Measurements from ENCODE around the gene ASF1B.
A peak's percentile ranks its signal among the peaks of the same experiment; 100 is the strongest.

DNA sequence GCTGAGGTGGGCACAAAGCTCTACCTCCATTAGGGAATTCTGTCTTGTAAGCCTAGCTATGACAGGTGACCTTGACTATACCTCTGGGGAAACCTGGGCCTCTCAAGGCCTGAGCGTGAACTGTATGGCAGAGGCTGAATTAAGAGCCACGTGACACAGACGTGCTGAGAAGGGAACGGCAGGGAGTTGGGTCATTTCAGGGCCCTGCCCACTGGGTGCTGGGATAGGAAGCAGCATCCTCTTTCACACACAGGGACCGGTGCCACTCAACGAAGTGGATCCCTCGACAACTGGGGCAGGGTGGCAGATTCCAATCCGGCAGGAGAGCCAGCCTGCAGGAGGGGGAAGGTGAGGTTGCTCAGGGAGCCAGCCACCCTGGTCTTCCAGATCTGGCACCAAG is 9.2 kb downstream of the ASF1B start:
- TF ChIP-seq, protein P1, sequence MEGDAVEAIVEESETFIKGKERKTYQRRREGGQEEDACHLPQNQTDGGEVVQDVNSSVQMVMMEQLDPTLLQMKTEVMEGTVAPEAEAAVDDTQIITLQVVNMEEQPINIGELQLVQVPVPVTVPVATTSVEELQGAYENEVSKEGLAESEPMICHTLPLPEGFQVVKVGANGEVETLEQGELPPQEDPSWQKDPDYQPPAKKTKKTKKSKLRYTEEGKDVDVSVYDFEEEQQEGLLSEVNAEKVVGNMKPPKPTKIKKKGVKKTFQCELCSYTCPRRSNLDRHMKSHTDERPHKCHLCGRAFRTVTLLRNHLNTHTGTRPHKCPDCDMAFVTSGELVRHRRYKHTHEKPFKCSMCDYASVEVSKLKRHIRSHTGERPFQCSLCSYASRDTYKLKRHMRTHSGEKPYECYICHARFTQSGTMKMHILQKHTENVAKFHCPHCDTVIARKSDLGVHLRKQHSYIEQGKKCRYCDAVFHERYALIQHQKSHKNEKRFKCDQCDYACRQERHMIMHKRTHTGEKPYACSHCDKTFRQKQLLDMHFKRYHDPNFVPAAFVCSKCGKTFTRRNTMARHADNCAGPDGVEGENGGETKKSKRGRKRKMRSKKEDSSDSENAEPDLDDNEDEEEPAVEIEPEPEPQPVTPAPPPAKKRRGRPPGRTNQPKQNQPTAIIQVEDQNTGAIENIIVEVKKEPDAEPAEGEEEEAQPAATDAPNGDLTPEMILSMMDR (conservative IDR thresholded peaks at IDR 0.05; ENCODE audit: low read depth in 2 of 2) = no peak
- TF ChIP-seq EZH2 (IDR thresholded peaks at IDR 0.05; ENCODE audit: low read depth, unreplicated experiment) = no peak
- TF ChIP-seq, protein P2, sequence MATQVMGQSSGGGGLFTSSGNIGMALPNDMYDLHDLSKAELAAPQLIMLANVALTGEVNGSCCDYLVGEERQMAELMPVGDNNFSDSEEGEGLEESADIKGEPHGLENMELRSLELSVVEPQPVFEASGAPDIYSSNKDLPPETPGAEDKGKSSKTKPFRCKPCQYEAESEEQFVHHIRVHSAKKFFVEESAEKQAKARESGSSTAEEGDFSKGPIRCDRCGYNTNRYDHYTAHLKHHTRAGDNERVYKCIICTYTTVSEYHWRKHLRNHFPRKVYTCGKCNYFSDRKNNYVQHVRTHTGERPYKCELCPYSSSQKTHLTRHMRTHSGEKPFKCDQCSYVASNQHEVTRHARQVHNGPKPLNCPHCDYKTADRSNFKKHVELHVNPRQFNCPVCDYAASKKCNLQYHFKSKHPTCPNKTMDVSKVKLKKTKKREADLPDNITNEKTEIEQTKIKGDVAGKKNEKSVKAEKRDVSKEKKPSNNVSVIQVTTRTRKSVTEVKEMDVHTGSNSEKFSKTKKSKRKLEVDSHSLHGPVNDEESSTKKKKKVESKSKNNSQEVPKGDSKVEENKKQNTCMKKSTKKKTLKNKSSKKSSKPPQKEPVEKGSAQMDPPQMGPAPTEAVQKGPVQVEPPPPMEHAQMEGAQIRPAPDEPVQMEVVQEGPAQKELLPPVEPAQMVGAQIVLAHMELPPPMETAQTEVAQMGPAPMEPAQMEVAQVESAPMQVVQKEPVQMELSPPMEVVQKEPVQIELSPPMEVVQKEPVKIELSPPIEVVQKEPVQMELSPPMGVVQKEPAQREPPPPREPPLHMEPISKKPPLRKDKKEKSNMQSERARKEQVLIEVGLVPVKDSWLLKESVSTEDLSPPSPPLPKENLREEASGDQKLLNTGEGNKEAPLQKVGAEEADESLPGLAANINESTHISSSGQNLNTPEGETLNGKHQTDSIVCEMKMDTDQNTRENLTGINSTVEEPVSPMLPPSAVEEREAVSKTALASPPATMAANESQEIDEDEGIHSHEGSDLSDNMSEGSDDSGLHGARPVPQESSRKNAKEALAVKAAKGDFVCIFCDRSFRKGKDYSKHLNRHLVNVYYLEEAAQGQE (IDR thresholded peaks at IDR 0.05; ENCODE audit: unreplicated experiment) = no peak
- TF ChIP-seq POLR2AphosphoS5 (IDR thresholded peaks at IDR 0.05; ENCODE audit: low read depth) = peak; percentile 8; the same call in 1 of the 2 replicates
- no peak for TF ChIP-seq CREB1 (CRISPR knock-in tag; IDR thresholded peaks at IDR 0.05; ENCODE audit: low read depth)
- no peak for TF ChIP-seq EZH2phosphoT487 (IDR thresholded peaks at IDR 0.05; ENCODE audit: unreplicated experiment)

Measured in GM23338 (cell line).